ENCODE results near the gene TNFRSF4.

The TNFRSF4 gene

DNA sequence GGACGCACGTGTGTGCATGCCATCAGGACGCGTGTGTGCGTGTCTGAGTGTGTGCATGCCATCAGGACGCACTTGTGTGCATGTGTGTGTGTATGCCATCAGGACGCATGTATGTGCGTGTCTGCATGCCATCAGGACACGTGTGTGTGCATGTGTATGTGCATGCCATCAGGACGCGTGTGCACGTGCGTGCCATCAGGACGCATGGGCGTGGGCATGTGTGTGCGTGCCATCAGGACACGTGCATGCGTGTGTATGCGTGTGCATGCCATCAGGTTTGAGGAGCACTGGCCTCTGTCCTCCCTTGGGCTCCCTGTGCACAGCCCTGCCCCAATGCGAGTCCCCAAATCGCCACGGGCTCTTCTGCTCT, 45.2 kb upstream of the TNFRSF4 start:
- DNase-seq (ENCODE audit: low read depth): no peak
- H3K4me3 ChIP-seq (ENCODE audit: control insufficient read depth, low read depth, low read length): no peak overlapping the region
- TF ChIP-seq, protein P1, sequence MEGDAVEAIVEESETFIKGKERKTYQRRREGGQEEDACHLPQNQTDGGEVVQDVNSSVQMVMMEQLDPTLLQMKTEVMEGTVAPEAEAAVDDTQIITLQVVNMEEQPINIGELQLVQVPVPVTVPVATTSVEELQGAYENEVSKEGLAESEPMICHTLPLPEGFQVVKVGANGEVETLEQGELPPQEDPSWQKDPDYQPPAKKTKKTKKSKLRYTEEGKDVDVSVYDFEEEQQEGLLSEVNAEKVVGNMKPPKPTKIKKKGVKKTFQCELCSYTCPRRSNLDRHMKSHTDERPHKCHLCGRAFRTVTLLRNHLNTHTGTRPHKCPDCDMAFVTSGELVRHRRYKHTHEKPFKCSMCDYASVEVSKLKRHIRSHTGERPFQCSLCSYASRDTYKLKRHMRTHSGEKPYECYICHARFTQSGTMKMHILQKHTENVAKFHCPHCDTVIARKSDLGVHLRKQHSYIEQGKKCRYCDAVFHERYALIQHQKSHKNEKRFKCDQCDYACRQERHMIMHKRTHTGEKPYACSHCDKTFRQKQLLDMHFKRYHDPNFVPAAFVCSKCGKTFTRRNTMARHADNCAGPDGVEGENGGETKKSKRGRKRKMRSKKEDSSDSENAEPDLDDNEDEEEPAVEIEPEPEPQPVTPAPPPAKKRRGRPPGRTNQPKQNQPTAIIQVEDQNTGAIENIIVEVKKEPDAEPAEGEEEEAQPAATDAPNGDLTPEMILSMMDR (conservative IDR thresholded peaks at IDR 0.05; ENCODE audit: control insufficient read depth, insufficient read depth, low read depth, low read length): no peak

DNA sequence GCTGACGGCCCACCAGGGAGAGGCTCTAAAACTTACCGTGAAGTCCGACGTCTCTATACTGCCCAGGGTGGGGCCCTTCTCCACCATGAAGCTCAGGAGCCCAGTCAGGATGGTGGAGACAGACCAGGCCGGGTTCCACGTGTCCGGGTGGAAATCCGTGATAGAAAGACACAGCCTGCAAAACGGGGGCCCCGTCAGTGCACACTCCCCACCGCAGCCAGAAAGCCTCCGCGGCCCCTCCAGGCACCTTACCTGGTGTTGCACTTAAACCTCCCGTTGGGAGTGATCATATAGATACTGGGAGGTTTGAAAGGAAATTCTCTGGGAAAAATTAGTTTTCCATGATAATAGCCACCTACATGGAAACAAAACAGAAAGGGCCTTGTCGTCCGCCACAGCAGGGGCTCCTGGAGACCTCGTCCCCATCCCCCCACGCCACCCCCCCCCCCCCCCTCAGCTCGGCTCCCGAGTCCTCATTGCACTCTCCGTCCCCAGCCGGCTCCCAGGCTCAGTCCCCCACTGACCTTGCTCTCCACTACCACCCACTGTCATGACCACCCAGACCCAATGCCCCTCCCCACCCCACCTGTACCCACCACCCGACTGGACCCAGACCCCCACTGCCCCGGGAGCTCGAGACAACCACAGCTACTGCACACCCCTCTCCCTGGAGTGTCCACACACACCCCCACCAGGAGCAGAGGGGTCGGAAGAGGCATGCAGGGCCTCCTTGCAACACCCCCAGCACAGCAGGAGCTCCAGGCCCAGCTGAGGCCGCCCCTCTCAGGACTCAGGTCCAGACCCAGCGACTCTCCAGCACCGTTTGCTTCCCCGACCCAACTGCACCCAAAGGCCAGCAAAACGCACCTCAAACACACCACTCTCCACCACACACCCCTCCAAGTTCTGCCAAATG, 43.3 kb upstream of the TNFRSF4 start:
- TF ChIP-seq, protein P1 (conservative IDR thresholded peaks at IDR 0.05; ENCODE audit: control insufficient read depth, insufficient read depth, low read depth, low read length): no peak
- H3K4me3 ChIP-seq (ENCODE audit: control insufficient read depth, low read depth, low read length): no peak overlapping the region
- no peak for DNase-seq (ENCODE audit: low read depth)

DNA sequence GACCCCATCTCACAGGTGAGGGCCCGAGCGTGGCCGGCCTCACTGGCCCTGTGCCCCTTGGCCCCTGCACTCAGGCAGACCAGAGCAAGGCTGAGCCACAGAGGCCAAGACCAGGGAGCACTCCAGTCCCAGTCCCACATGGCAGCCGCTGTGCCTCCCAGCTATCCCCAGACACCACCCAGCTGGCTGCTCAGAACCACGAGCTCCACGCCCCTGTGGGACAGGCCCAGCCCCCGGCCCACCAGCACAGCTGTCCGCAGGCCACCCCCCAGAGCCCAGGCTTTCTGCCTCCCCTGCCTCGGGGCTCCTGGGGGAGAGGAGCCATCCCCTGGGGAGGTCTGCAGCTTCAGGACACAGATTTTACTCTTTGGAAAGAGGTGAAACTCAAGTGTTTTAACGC, 41.7 kb upstream of the TNFRSF4 start:
- TF ChIP-seq, protein P1 (conservative IDR thresholded peaks at IDR 0.05; ENCODE audit: control insufficient read depth, insufficient read depth, low read depth, low read length): no peak
- no peak overlapping the region for H3K4me3 ChIP-seq (ENCODE audit: control insufficient read depth, low read depth, low read length)
- DNase-seq (ENCODE audit: low read depth): no peak

GRCh38 chr1:1255078-1255477, 41.1 kb upstream of the TNFRSF4 start:
- TF ChIP-seq, protein P1 (conservative IDR thresholded peaks at IDR 0.05; ENCODE audit: control insufficient read depth, insufficient read depth, low read depth, low read length): no peak
- no peak for DNase-seq (ENCODE audit: low read depth)
- no peak overlapping the region for H3K4me3 ChIP-seq (ENCODE audit: control insufficient read depth, low read depth, low read length)

DNA sequence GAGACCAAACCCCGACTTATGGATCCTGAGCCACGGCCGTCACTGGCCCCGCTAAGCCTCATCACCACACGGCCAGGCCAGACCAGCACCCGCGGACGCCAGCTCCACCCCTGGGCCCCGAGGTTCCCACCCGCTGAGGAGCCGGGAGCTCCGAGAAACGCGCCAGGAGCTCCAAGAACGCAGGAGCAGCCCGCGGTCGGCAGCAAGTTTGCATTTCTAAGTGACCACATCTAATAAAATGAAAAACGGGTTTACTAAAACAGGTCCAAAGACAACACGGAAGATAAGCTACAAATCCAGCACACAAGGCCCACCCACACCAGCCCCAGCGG, 40.7 kb upstream of the TNFRSF4 start:
- TF ChIP-seq, protein P1 (conservative IDR thresholded peaks at IDR 0.05; ENCODE audit: control insufficient read depth, insufficient read depth, low read depth, low read length): no peak
- H3K4me3 ChIP-seq (ENCODE audit: control insufficient read depth, low read depth, low read length): no peak overlapping the region
- no peak for DNase-seq (ENCODE audit: low read depth)

- TF ChIP-seq, protein P1 (conservative IDR thresholded peaks at IDR 0.05; ENCODE audit: control insufficient read depth, insufficient read depth, low read depth, low read length): no peak
- DNase-seq (ENCODE audit: low read depth): no peak
- no peak overlapping the region for H3K4me3 ChIP-seq (ENCODE audit: control insufficient read depth, low read depth, low read length)
Observed at GRCh38 chr1:1253972-1254666, 40.2 kb upstream of the TNFRSF4 start.
